NCI-H524 treated with DMSO at 0.1 percent for 48 hours (cell line): ENCODE results near the gene IFNGR1.
"Not testable (repeated sequence)": the region's sequence is repeated elsewhere in the genome, so short reads cannot be mapped to it uniquely, and the experiment has no call there.

Experiments
- DNase-seq: peaks from one replicate; lab custom pipeline; 2025; lab: John Stamatoyannopoulos, UW

The IFNGR1 gene

DNA sequence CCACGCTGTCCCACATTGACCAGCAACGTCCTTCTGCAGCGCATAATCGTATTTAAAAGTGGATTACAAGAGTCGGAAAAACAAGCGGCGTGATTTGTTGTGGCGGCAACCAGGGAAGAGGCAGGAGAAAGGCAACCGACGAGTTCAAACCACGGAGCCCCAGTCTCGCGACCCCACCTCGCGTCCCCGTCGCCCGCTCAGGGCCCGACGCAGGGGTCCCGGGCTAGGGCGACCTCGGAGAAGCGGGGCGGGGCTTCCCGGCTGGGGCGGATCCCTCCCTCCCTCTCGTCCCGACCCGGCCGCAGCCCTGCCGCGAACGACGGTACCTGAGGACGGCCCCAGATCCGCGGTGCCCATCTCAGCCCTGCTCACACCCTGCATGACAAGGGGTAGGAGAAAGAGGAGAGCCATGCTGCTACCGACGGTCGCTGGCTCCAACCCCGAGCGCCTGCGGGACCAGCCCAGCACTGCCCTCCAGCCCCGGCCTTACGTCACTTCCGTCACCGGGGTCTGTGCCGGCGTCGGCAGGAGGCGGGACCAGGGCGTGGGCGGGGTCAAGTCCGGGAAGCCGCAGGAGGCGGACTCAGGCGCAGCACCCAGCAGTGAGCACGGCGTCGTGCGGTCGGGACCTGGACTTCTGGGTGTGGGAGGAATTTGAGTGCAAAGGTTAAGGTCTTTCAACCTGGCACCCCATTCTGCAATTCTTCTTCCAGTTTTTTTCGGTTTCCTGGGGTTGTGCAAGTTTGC is at the start of gene IFNGR1:
TSS of gene IFNGR1 (minus strand) at position 469 of the 747 bp plus-strand sequence. CDS start at position 411, 58 bp downstream.
- peak; percentile 60 for DNase-seq

- DNase-seq: no peak
Observed at GRCh38 chr6:137268911-137269310, 49.7 kb upstream of the IFNGR1 start.

DNA sequence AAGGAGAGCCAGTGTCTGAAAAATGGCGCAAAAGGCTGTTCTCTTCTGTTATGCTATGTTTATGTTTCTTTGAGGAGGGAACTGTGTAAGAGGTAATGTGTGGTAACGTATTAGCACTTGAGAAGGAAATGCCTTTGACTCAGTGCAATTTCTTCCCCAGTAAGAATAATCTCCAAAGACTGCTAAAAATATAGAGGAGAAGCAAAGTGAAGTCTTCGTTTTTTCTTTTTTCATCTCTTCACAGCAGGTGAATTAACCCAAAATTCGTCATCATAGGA is 47.1 kb upstream of the IFNGR1 start:
- no peak for DNase-seq

DNA sequence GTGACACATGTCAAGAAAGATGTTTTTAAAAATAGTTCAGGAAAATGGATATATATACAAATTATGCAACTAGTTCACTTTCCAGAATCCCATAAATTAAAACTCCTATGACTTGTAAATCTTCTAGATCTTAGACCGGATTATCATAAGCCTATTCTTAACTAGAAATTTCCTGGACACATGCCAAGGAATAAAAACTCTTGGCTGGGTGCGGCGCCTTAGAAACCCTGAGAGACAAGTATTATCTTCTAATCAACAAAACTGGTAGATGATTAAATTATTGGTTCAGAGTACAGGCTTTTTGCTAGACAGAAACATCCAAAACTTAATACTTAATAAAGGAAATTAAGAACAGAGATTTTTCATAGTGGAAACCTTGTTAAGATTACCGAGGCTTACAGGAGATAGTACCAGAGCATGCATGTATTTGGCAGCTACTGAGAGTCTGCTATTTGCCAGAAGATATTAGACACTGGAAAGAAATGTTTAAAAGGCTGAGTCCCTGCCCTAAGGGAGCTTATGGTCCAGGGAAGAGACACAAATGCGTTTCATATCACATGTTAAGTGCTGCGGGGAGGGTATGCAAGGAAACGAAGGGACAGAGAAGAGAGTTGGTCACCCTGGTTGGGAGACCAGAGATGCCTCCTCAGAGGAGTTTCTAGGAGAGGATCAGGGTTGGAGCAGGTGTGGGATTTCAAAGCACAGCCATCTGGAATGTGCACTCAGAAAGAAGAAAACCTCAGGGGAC is 46.5 kb upstream of the IFNGR1 start:
- peak; percentile 86 for DNase-seq

DNA sequence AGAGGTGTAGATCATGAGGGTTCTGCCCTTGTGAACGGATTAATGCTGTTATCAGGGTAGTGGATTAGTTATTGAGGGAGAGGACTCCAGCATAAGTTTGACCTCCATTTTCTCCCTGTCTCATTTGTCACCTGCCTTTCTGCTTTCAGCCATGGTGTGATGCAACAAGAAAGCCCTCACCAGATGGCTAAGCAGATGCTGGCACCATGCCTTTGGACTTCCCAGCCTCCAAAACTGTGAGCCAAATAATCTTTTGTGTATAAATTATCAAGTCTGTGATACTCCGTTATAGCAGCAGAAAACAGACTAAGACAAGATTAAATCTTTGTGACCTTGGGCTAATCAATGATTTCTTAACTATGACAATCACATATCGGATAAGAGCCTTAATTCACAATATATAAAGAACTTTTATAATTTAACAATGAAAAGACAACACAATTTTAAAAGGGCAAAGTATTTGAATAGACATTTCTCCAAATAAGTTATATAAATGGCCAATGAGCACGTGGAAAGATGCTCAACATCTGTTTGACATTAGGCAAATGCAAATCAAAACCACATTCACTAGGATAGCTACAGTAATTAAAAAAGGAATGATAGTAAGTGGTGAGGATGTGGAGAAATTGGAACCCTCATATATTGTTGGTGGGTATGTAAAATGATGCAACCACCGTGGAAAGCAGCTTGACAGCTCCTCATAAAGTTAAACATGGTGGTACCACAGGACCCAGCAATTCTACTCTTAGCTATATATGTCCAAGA is 45.3 kb upstream of the IFNGR1 start:
- DNase-seq: no peak

DNA sequence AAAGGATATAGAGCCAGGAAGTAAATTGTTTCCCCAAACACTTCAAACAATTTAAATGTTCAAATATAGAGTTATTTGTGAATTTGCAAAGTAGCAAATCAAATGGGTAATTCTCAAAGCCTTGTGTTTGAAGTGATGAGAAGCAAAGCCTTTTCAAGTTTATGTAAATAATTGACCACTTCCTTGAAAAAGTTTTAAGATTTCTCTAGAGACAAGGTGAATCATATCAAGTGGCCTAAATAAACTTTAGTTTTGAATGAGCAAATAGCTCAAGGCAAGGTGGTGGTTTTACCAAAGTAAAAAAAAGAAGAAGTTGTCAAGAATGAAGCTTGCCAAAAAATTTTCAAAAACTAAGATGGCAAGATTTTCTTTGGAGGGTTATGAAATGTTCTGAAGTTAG is 42.6 kb upstream of the IFNGR1 start:
- DNase-seq: no peak

- DNase-seq: no peak
Observed at GRCh38 chr6:137261361-137261760, 42.2 kb upstream of the IFNGR1 start.

- DNase-seq: no peak
Observed at GRCh38 chr6:137260217-137260616, 41.0 kb upstream of the IFNGR1 start.

DNA sequence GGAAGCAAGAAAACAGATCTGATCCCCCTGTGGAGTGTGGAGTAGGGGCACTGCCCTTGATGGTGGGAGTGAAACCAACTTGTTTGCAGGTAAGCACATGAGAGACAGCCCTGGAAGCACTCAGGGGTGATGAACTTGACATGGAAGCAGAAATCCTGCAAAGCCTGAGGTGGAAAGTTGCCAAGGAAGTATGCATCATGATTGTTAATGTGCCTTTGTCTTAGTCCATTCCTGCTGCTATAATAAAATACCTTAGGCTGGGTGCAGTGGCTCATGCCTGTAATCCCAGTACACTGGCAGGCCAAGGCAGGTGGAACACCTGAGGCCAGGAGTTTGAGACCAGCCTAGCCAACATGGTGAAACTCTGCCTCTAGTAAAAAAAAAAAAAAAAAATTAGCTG is 40.2 kb upstream of the IFNGR1 start:
- no peak for DNase-seq

DNA sequence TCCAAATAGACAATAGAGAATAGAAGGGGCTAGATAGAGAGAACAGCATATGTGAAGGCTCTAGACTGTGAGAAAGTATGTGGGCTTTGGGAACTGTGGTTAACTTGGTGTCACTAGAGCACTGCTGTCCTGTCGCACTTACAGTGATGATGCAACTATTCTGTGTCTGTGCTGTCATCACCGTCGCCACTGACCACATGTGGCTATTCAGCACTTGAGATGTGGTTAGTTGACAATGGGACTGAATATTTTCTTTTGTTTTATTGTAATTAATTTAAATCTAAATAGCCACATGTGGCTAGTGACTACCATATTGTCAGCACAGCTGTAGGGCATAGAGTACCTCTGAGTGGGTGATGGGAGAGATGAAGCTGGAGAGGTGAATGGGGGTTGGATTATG is 39.0 kb upstream of the IFNGR1 start:
- no peak for DNase-seq

- DNase-seq: no peak
Observed at GRCh38 chr6:137256350-137257103, 37.3 kb upstream of the IFNGR1 start.

DNA sequence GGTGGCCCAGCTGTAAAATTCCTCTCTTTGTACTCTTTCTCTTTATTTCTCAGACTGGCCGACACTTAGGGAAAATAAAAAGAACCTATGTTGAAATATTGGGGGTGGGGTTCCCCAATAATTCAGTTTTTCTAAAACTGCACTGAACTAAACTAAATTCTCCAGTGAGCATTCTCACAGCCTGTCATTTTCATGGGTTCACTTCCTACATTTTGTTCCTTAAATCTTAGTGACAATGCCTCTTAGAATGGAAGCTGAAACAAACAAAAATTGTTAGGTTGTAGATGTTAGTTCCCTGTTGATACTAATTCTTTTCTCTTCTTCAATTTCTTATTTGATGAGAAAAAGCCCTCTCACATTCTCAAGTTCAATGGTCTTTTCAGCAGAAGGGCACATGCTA is 35.8 kb upstream of the IFNGR1 start:
- no peak for DNase-seq

- DNase-seq: not testable (repeated sequence)
Observed at GRCh38 chr6:137254430-137254829, 35.2 kb upstream of the IFNGR1 start.

DNA sequence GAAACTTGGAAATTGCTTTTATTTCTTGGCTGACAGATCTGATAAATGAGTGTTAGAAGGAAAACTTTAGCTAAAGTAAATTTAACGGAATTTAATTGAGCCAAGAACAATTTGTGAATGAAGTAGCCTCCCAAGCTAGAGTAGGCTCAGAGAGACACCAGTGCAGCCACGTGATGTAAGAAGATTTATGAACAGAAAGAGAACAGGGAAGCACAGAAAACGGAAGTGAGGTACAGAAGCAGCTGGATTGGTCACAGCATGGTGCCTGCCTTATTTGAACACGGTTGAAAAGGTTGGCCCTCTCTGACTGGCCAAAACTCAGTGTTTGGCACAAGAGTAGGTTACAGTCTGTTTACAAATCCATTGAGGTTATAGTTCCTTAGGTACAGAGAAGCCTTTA is 29.5 kb upstream of the IFNGR1 start:
- DNase-seq: no peak

DNA sequence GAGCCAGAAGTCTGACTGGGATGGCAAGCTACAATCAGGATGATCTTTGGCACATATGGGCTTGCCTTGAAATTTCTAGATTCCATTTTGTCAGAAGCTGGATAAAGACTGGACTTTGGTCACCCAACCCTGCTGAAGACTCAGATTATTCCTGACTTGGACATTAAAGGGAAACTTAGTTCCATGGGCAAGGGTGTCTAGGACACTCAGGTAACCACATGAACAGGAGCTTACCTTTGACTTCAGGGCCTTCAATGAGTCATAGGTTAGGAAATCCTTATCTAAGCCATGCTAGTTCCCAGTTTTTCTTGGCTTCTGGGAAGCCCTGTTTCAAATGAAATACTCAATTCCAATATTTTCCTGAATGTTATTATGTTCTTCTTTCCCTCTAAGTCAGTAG is 28.5 kb upstream of the IFNGR1 start:
- DNase-seq: no peak

DNA sequence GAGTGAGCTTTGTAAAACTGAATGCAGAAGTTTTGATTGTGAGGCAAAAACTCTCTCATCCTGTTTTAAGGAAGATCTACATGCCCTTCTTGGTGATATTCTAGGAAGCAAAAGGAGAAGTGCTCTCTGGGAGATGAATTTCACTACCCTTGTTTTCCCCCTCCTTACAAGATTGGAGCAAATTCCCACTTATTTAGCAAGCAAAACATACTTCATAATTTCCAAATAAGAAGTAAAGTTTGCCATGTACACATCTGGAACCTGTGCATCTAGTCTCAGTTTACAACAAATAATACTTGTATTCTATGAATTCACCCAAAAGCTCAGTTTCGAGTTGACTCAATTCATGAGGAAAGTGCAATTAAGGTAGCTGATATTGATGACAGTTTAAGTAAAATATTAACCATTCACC is 27.6 kb upstream of the IFNGR1 start:
- DNase-seq: no peak

DNA sequence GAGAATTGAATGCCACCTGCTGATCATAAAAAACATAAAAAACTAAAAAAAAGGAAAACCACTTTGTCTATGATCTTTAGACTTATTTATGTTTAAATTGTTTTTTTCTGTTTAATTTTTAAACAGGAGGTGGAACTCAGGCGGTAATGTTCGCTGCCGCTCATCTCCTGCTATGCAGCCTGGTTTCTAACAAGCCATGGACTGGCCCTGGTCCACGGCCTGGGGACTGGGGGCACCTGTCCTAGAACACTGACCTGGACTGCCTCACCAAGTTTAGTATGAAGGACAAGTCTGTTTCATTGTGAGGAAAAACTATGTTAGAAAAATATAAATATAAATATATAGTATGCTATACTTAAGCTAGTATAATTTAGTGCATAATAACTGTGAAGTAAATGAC is 27.0 kb upstream of the IFNGR1 start:
- DNase-seq: no peak

DNA sequence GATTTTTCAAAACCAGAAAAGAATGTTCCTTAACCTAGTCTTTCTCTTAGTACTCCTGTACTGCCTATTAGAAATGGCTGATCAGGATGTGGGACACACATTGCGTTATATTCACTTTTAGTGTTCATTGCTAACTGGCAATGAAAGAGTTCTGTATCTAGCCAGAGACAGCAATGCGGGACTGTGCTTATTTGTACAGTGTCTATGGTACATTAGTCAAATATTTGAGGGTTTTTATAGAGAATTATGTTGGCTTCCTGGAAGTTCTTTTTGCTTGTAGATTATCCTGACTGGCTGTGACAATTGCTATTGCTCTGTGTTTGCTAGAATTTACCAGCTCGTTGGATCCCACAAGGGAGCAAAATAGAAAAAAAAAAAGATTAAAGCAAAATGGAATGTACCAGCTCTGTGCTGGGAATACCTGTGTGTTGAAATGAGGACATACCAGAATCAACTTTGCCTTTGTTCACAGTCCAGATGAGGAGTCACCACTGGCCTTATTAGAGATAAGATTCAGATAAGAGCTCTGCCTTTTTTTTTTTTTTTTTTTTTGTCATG is 22.4 kb upstream of the IFNGR1 start:
- no peak for DNase-seq

GRCh38 chr6:137240168-137240567 is 21.0 kb upstream of the IFNGR1 start:
- DNase-seq: no peak

GRCh38 chr6:137237413-137238170 is 18.4 kb upstream of the IFNGR1 start:
- DNase-seq: no peak
